Tibial artery (tissue), 4 donors: ENCODE data around the gene CORO7.
A peak's percentile ranks its signal among the peaks of the same experiment; 100 is the strongest.

ENCODE experiments used
- DNase-seq, 2 donors: peaks; one replicate each; pipeline ENCODE4 v3.0.0-alpha.2; 2019
- H3K27ac ChIP-seq, 2 donors: fragments of 200-600 bp; sonication (generic) in 1 of 2; 1 replicate in 1 of 2; 2 replicates in 1 of 2; pipeline ENCODE4 v1.5.1; 2018 to 2019; ENCODE audit warnings: mild to moderate bottlenecking in 1 of 2
- H3K27me3 ChIP-seq, 2 donors: fragments of 200-600 bp; sonication (generic) in 1 of 2; one replicate each; pipeline versions ENCODE4 v1.5.1 to v1.6.0; 2016 to 2019
- H3K36me3 ChIP-seq, 3 donors: fragments of 200-600 bp; sonication (generic) in 2 of 3; one replicate each; pipeline ENCODE4 v1.5.1; 2016 to 2019; ENCODE audit warnings: mild to moderate bottlenecking in 2 of 3
- H3K4me1 ChIP-seq, 4 donors: fragments of 200-600 bp; sonication (generic) in 2 of 4; 1 replicate in 3 of 4; 2 replicates in 1 of 4; pipeline ENCODE4 v1.5.1; 2016 to 2019
- H3K4me3 ChIP-seq, 2 donors: fragments of 200-600 bp; sonication (generic) in 1 of 2; 1 replicate in 1 of 2; 2 replicates in 1 of 2; pipeline ENCODE4 v1.5.1; 2018 to 2019; ENCODE audit warnings: mild to moderate bottlenecking in 2 of 2
- H3K9me3 ChIP-seq, 3 donors: fragments of 200-600 bp; sonication (generic) in 1 of 3; one replicate each; pipeline ENCODE4 v1.5.1; 2016 to 2019
- CTCF ChIP-seq, 2 experiments: fragments of 200-600 bp in 1 of 2; fragments of 450-650 bp in 1 of 2; IDR thresholded peaks; one replicate each; pipeline ENCODE4 v1.5.1; 2017 to 2019; ENCODE audit warnings: antibody characterized with exemption in 2 of 2, mild to moderate bottlenecking in 1 of 2, moderate library complexity in 1 of 2
- intact Hi-C: fragments of 100-400 bp; cut with DNase I; formaldehyde crosslinking; loops from one replicate; pipeline ENCODE4 v1.15.0; 2023; ENCODE audit warnings: low total_unique reads

The CORO7 gene

GRCh38 chr16:4433228-4433627 is 16.8 kb upstream of the CORO7 start:
- no peak for TF ChIP-seq CTCF (IDR thresholded peaks at IDR 0.05)
- Histone ChIP-seq H3K27me3 (no peaks in the 10 kb centered on the region), H3K4me3 (no peak overlapping the region), H3K4me1 (no peaks in the 10 kb centered on the region), H3K9me3 (no peaks in the 10 kb centered on the region), H3K27ac (no peak overlapping the region), H3K36me3 (peaks cover 26 to 56% (median 45%) of the 10 kb centered on the region in 3 donors)
- intact Hi-C loops: no loop called here
- DNase-seq: no peak

- TF ChIP-seq CTCF (IDR thresholded peaks at IDR 0.05): no peak
- DNase-seq: no peak
- no peaks in the 10 kb centered on the region for H3K9me3 ChIP-seq
- intact Hi-C loops: no loop called here
- no peaks in the 10 kb centered on the region for H3K27me3 ChIP-seq
- peaks cover 4 to 34% (median 24%) of the 10 kb centered on the region in 3 donors for H3K36me3 ChIP-seq
- H3K4me1 ChIP-seq: peaks cover 0 to 14% (median 10%) of the 10 kb centered on the region in 4 donors
- no peak overlapping the region for H3K27ac ChIP-seq
- no peak overlapping the region for H3K4me3 ChIP-seq
Observed at GRCh38 chr16:4431023-4431422, 14.6 kb upstream of the CORO7 start.

- Histone ChIP-seq H3K9me3 (no peaks in the 10 kb centered on the region), H3K27me3 (no peaks in the 10 kb centered on the region), H3K4me3 (no peak overlapping the region), H3K36me3 (peaks cover 0 to 20% (median 13%) of the 10 kb centered on the region in 3 donors), H3K27ac (no peak overlapping the region), H3K4me1 (peaks cover 0 to 20% (median 12%) of the 10 kb centered on the region in 4 donors)
- intact Hi-C loops: no loop called here
- DNase-seq: no peak
- TF ChIP-seq CTCF (IDR thresholded peaks at IDR 0.05): no peak
Observed at GRCh38 chr16:4428500-4428899, 12.1 kb upstream of the CORO7 start.

GRCh38 chr16:4426722-4427372 is 10.5 kb upstream of the CORO7 start:
- Histone ChIP-seq H3K9me3 (no peaks in the 10 kb centered on the region), H3K4me3 (peak overlapping the region; percentile 90), H3K27ac (peak overlapping the region in 1 of 2 donors; percentile 89), H3K27me3 (no peaks in the 10 kb centered on the region), H3K36me3 (peaks cover 0 to 12% (median 6%) of the 10 kb centered on the region in 3 donors), H3K4me1 (peaks cover 0 to 20% (median 12%) of the 10 kb centered on the region in 4 donors)
- no peak for TF ChIP-seq CTCF (IDR thresholded peaks at IDR 0.05)
- intact Hi-C loops: no loop called here
- DNase-seq: no peak

GRCh38 chr16:4426021-4426684 is 9.8 kb upstream of the CORO7 start:
- Histone ChIP-seq H3K9me3 (no peaks in the 10 kb centered on the region), H3K4me1 (peaks cover 0 to 20% (median 12%) of the 10 kb centered on the region in 4 donors), H3K27ac (peak overlapping the region; percentile 89 to 94), H3K36me3 (peaks cover 0 to 5% (median 0%) of the 10 kb centered on the region in 3 donors), H3K27me3 (no peaks in the 10 kb centered on the region), H3K4me3 (peak overlapping the region; percentile 90)
- intact Hi-C loops: no loop called here
- no peak for DNase-seq
- no peak for TF ChIP-seq CTCF (IDR thresholded peaks at IDR 0.05)
